Stimulated activated CD8-positive, alpha-beta memory T cell treated with anti-CD3 and anti-CD28 coated beads, Interleukin-4, amount 100 ng/mL, for 4 hours (primary cell): ENCODE measurements around the gene LHFPL5.

Experiments
- DNase-seq, 2 donors: peaks; one replicate each; pipeline ENCODE4 v3.0.0-alpha.2; 2020; ENCODE audit warnings: low read depth in 2 of 2, low spot score in 1 of 2

LHFPL5 gene

DNA sequence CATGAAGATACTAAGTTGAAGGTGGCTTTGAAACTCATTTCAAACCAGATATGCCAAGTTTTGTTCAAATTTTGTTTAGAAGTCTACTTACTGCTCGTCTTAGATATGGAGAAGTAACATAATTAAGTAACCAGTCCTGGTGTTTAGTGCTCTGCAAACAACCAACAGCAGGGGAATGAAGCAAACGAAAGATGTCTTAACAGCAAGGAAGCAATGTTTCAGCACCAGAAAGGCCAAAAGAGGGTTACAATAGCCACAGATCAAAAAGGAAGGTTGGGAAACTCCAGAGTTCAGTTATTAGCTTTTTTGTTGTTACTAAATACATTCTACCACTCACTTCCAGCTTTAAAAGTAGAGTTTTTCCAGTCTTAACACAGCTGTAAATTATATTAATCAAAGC, 45.1 kb downstream of the LHFPL5 start:
- no peak for DNase-seq

DNA sequence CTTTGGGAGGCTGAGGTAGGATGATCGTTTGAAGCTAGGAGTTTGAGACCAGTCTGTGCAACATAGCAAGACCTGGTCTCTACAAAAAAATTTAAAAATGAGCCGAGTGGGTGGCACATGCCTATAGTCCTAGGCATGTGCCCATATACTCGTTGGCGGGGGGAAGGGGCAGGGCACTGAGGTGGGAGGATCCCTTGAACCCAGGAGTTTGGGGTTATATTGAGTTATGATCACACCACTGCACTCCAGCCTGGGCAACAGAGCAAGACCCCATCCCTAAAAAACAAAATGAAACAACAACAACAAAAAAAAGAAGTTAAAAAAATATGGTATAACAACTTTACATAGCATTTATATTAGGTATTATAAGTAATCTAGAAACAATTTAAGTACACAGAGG, 47.8 kb downstream of the LHFPL5 start:
- DNase-seq, result no peak

DNA sequence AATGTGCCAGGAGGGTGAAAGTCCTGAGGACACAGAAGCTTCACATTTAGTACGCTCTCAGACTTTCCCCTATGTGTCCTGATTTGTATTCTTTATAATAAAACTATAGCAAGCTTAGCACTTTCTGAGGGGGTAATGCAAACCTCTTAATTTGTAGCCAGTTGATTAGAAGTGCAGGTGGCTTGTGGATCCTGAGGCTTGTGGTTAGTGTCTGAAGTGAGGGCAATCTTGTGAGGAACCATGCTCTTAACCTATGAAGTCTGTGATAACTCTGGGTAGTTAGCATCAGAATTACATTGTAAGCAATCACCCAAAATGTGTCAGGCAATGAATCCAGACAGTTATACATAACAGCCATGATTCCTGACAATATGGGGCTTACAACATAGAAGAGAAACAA, 51.1 kb downstream of the LHFPL5 start:
- DNase-seq, result no peak

DNA sequence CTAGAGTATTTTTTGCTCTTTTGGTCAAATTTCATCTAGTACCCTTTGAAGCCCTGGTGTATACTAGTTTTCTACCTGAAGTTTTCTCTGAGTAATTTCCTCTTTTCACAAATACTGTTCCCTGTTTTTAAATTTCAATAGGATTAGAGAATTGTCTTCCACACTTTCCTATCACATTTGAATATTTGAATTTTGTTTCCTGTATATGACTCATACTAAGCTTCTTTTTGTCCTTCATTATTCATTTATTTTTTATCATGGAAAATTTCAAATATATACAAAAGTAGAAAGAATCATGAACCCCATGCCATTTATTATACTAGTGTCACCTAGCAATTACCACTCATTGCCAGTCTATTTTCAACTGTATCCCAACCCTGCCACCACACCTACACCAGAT, 52.7 kb downstream of the LHFPL5 start:
- DNase-seq, result no peak

DNA sequence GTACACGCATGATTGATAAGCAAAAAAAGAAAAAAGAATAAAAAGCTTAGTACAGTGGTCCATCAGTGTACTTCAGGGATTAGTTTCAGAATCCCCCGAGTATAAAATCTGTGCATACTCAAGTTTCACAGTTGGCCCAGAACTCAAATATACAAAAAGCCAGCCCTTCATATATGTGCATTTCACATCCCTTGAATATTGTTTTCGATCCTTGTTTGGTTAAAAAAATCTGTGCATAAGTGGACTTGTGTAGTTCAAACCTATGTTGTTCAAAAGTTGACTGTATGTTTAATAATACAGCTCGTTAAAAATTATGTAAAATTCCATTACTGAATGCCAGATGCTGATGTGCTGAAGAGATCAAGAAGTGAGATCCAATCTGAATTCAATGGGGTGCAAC, 54.2 kb downstream of the LHFPL5 start:
- DNase-seq, result no peak
